GF-D8 (cell line): ENCODE measurements around the gene FEM1A.
"Not testable (repeated sequence)": the region's sequence is repeated elsewhere in the genome, so short reads cannot be mapped to it uniquely, and the experiment has no call there.

Source experiments
- DNase-seq: peaks from one replicate; lab custom pipeline; 2025; lab: John Stamatoyannopoulos, UW

FEM1A gene

DNA sequence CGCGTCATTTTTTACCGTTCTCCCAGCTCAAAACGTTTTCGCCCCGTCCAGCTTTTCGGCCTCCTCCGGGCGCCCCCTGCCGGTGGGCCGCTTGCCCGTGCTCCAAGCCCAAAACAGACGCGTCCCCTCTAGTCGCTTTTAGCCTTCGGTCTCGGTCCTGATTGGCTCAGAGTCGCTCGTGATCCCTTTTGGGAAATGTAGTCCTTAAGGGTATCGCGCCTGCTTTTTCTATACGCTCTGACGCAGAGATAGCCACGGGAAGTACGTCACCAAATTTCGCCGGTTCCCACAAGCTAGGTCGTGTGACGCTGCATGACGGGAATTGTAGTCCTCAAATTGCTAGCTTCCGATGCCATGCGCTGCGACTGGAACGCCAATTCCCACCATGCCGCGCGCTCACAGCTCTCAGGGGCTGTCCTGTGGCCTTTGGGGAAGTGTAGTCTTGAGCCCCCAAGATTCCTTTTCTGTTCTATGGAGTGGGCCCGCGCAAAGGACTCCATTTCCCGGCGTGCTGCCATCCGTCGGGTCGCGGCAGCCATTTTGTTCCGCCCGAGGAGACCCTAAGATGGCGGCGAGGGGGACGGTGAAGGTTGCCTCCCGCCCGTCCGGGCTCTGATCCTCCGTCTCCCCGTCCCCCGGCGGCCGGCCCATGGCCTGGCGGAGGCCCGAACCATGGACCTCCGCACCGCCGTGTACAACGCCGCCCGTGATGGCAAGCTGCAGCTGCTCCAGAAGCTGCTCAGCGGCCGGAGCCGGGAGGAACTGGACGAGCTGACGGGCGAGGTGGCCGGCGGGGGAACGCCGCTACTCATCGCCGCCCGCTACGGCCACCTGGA, at the start of gene FEM1A:
TSS of gene FEM1A (plus strand) at position 552 of the 836 bp plus-strand sequence. CDS start at position 673, 121 bp downstream.
- peak; percentile 100 for DNase-seq

GRCh38 chr19:4742723-4743646, 48.5 kb upstream of the FEM1A start:
- no peak for DNase-seq

GRCh38 chr19:4744451-4745174, 46.9 kb upstream of the FEM1A start:
- DNase-seq = no peak

DNA sequence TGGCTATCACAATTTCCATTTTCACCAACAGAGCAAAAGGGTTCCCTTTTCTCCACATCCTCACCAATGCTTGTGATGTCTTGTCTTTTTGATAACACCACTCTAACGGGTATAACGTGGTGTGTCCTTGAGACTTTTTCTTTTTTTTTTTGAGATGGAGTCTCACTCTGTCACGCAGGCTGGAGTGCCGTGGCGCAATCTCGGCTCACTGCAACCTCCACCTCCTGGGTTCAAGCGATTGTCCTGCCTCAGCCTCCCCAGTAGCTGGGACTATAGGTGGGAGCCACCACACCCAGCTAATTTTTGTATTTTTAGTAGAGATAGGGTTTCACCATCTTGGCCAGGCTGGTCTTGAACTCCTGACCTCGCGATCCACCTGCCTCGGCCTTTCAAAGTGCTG, 46.4 kb upstream of the FEM1A start:
- not testable (repeated sequence) for DNase-seq

DNA sequence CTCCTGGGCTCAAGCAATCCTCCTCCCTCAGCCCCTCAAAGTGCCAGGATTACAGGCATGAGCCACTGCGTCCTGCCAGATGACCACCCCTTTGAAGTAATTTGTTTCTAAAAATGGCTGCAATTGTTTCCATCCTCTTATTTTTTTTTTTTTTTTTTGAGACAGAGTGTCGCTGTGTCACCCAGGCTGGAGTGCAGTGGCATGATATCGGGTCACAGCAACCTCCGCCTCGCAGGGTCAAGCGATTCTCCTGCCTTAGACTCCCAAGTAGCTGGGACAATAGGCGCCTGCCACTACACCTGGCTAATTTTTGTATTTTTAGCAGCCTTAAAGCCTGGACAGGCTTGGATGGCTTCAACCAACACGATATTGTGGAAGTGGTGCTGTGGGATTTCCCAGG, 45.5 kb upstream of the FEM1A start:
- no peak for DNase-seq

DNA sequence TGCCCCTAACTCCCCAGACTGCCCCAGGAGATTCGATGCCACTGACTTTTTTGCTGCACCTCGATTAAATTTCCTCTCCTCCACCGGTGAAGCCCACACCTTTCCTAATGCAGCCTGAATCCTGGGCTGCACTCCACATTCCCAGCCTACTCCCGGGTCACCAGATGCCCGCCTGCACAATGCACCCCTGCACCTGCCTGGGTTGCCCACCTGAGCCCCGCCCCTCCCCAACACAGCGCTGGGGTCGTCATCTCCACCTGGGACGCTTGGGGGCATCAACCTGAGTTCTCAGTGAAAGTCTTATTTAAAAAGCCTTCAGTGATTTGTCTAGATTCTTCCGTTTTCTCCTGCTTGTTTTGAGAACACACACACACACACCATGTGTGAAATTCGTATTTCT, 43.3 kb upstream of the FEM1A start:
- DNase-seq = no peak

DNA sequence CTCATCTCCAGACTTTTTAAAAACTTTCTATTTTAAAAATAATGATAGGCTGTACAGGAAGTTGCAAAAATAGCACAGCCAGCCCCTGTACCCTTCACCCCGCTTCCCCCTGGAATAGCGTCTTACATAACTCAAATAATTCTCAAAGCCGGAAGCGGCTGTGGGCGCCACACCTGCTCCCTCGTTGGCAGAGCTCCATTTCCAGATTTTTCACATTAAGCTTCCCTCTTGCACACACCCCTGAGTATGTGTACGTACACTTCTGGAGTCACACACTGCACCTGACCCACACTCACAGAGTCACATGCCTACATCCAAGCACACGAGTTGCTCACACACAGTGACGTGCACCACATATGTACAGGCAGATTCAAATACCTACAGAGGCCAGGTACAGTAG, 42.9 kb upstream of the FEM1A start:
- no peak for DNase-seq

DNA sequence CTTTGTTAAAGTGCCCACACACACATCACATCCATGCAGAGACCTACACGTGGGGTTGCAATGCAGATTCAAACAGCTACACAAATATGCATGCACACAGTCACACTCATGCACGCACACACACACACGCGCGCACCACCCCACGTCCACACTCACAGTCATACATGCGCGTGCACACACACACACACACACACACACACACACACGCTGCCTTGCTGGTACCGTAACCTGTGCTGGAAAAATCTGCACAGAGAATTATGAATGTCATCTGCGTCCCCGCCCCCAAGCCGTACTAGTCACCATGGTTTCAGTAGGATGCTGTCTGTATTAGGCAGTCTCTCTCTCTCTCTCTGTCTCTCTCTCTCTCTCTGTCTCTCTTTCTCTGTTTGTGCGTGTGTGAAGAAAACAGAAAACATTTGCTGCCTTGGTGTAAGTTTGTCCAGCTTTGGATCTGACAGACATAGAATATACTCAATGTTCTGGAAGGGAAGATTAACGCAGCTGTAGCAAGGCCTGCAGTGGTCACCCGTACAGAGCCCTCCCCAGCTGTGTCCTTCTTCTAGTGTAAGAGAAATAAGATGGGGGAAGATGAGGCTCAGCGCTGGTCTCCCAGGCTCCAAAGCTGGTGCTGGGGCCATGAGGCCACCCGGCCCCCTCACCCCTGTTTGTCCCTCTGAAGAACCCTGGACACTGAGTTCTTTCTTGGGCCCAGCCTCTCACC, 41.5 kb upstream of the FEM1A start:
- no peak for DNase-seq

DNA sequence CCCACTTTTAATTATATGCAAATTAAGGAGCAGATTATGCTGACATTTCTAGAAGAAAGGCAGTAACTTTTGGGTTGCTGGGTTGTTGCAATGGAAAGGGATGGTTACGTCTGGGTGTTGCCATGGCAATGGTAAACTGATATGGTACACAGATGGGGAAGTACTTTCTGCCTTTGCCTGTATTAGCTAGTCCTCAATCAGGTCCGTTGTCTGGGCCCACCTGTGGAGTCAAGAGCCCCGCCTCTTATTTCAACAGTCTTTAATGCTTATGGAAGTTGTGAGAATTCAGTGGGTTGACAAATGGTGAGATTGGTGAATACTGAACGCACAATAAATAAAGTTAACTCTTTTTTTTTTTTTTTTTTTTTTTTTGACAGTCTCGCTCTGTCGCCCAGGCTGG, 37.3 kb upstream of the FEM1A start:
- no peak for DNase-seq

- DNase-seq = no peak
These were observed 36.1 kb upstream of the FEM1A start for GRCh38 chr19:4755459-4755858.

DNA sequence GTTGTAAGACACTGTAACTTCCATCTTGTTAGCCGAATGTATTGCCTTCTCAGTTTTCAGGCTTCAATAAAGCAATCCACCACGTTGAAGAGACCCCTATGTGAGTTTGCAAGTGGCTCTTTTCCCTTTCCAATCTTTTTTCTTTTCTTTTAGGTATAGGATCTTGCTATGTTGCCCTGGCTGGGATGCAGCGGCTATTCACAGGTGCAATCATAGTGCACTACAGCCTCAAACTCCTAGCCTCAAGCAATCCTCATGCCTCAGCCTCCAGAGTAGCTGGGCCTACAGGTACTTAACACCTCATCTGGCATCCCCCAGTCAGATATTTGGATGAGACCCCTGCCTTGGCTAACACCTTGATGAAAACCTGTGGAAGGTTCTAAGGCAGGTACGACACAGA, 33.5 kb upstream of the FEM1A start:
- DNase-seq = no peak

GRCh38 chr19:4758659-4759058, 32.9 kb upstream of the FEM1A start:
- DNase-seq = no peak

- no peak for DNase-seq
These were observed 31.9 kb upstream of the FEM1A start for GRCh38 chr19:4759388-4760284.

DNA sequence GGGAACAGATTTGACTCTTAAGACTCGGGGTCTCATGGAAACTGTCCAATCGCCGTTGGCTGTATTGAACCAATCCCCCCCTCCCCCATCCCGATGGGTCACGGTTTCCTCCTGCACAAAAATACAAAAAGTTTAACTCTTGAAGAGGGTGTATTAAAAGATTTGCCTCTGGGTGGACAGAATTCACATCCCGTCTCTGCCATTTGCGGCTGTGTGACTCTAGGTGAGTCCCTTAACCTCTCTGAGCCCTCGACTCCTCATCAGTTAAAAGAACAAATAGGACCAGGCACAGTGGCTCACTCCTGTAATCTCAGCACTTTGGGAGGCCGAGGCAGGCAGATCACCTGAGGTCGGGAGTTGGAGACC, 31.3 kb upstream of the FEM1A start:
- DNase-seq = no peak

- DNase-seq = no peak
These were observed 28.5 kb upstream of the FEM1A start for GRCh38 chr19:4763021-4763420.

GRCh38 chr19:4764393-4764660, 27.2 kb upstream of the FEM1A start:
- no peak for DNase-seq

- DNase-seq = peak; percentile 37
These were observed 22.4 kb upstream of the FEM1A start for GRCh38 chr19:4768934-4769777.

GRCh38 chr19:4772566-4772965, 19.0 kb upstream of the FEM1A start:
- no peak for DNase-seq

DNA sequence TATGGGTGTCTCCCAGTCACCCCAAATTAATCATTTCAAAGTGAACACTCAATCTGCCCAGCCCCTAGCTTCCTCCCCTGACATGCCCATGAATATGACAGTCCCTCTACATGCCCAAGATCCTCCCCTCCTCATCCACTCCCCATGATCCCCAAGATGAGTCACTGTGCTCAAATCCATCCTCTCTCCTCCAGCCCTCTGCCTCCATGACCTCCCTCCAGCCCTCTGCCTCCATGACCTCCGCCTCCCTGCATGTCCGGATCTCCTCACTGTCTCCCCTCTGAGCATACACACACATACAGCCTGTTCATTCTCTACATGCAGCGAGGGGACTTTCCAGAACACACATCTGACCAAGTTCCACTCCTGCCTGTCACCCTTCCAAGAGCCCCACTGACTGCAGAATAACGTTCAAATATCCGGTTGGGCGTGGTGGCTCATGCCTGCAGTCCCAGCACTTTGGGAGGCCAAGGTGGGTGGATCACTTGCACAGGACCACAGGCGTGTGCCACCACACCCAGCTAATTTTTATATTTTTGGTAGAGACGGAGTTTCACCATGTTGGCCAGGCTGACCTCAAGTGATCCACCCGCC, 18.4 kb upstream of the FEM1A start:
- no peak for DNase-seq

- DNase-seq = no peak
These were observed 17.4 kb upstream of the FEM1A start for GRCh38 chr19:4774136-4774535.
